ENCODE data around the gene FLYWCH1. TPM values are rescaled to one million over a fixed set of nuclear protein-coding genes. Genes with fewer than 3 reads are reported as not detected.

The FLYWCH1 gene
- total RNA-seq, 2 donors from 2014 or later: 65.6 to 72.8 TPM

- DNase-seq (ENCODE audit: low spot score) (no peak), ATAC-seq (ENCODE audit: insufficient number of reproducible peaks, low FRiP score, low read depth) (no peak)
Measured at GRCh38 chr16:2973605-2974318, 62.0 kb downstream of the FLYWCH1 start.

GRCh38 chr16:2974319-2975056 lies 62.8 kb downstream of the FLYWCH1 start:
- Histone ChIP-seq H3K4me1 (ENCODE audit: control insufficient read depth in 1 of 2, low read depth in 2 of 2) (peaks cover 3 to 12% of the 10 kb centered on the region in 2 donors), H3K4me3 (no peak overlapping the region), H3K27me3 (replicated peaks; ENCODE audit: insufficient read depth) (no peaks in the 10 kb centered on the region), H3K36me3 (no peaks in the 10 kb centered on the region), H3K27ac (no peak overlapping the region), H3K9me3 (no peaks in the 10 kb centered on the region)
- no peak for ATAC-seq (ENCODE audit: insufficient number of reproducible peaks, low FRiP score, low read depth)
- no peak for TF ChIP-seq CTCF (IDR thresholded peaks at IDR 0.05)
- no peak for DNase-seq (ENCODE audit: low spot score)

More at GRCh38 chr16:2973605-2974318, 62.0 kb downstream of the FLYWCH1 start:
- H3K27ac ChIP-seq: no peak overlapping the region
- H3K36me3 ChIP-seq: no peaks in the 10 kb centered on the region
- TF ChIP-seq CTCF (IDR thresholded peaks at IDR 0.05): no peak
- H3K27me3 ChIP-seq (replicated peaks; ENCODE audit: insufficient read depth): no peaks in the 10 kb centered on the region
- peaks cover 4 to 15% of the 10 kb centered on the region in 2 donors for H3K4me1 ChIP-seq (ENCODE audit: control insufficient read depth in 1 of 2, low read depth in 2 of 2)
- no peak overlapping the region for H3K4me3 ChIP-seq
- no peaks in the 10 kb centered on the region for H3K9me3 ChIP-seq

GRCh38 chr16:2975161-2975795 lies 63.5 kb downstream of the FLYWCH1 start:
- H3K27me3 ChIP-seq (replicated peaks; ENCODE audit: insufficient read depth): no peaks in the 10 kb centered on the region
- no peak overlapping the region for H3K4me3 ChIP-seq
- H3K27ac ChIP-seq: no peak overlapping the region
- H3K36me3 ChIP-seq: no peaks in the 10 kb centered on the region
- no peaks in the 10 kb centered on the region for H3K9me3 ChIP-seq
- H3K4me1 ChIP-seq (ENCODE audit: control insufficient read depth in 1 of 2, low read depth in 2 of 2): peaks cover 0 to 12% of the 10 kb centered on the region in 2 donors
- ATAC-seq (ENCODE audit: insufficient number of reproducible peaks, low FRiP score, low read depth) (no peak), DNase-seq (ENCODE audit: low spot score) (no peak)
- TF ChIP-seq CTCF (IDR thresholded peaks at IDR 0.05): no peak

- TF ChIP-seq CTCF (IDR thresholded peaks at IDR 0.05): no peak
- no peak for ATAC-seq (ENCODE audit: insufficient number of reproducible peaks, low FRiP score, low read depth)
Measured at GRCh38 chr16:2976201-2976600, 64.5 kb downstream of the FLYWCH1 start.

GRCh38 chr16:2976673-2977072 lies 64.9 kb downstream of the FLYWCH1 start:
- no peaks in the 10 kb centered on the region for H3K9me3 ChIP-seq
- no peak overlapping the region for H3K27ac ChIP-seq
- DNase-seq (ENCODE audit: low spot score): no peak
- no peak overlapping the region for H3K4me3 ChIP-seq
- no peaks in the 10 kb centered on the region for H3K36me3 ChIP-seq
- peaks cover 6 to 18% of the 10 kb centered on the region in 2 donors for H3K4me1 ChIP-seq (ENCODE audit: control insufficient read depth in 1 of 2, low read depth in 2 of 2)
- no peaks in the 10 kb centered on the region for H3K27me3 ChIP-seq (replicated peaks; ENCODE audit: insufficient read depth)
- no peak for ATAC-seq (ENCODE audit: insufficient number of reproducible peaks, low FRiP score, low read depth)
- no peak for TF ChIP-seq CTCF (IDR thresholded peaks at IDR 0.05)

More at GRCh38 chr16:2976201-2976600, 64.5 kb downstream of the FLYWCH1 start:
- H3K36me3 ChIP-seq: no peaks in the 10 kb centered on the region
- H3K27me3 ChIP-seq (replicated peaks; ENCODE audit: insufficient read depth): no peaks in the 10 kb centered on the region
- H3K4me3 ChIP-seq: no peak overlapping the region
- H3K9me3 ChIP-seq: no peaks in the 10 kb centered on the region
- peaks cover 5 to 13% of the 10 kb centered on the region in 2 donors for H3K4me1 ChIP-seq (ENCODE audit: control insufficient read depth in 1 of 2, low read depth in 2 of 2)
- no peak overlapping the region for H3K27ac ChIP-seq
- no peak for DNase-seq (ENCODE audit: low spot score)

All from thoracic aorta (tissue), 2 donors.